GM19193 (cell line): ENCODE data around the gene ONECUT2.

Experiments used
- POLR2A ChIP-seq: IDR thresholded peaks from 4 replicates; pipeline ENCODE4 v1.6.1; 2011; ENCODE audit not compliant: insufficient read depth, insufficient read length; ENCODE audit errors: extremely low read depth

The ONECUT2 gene

GRCh38 chr18:57430079-57431001, 4.8 kb upstream of the ONECUT2 start:
- TF ChIP-seq POLR2A, result no peak

- TF ChIP-seq POLR2A, result no peak
Measured at GRCh38 chr18:57431002-57431382, 4.2 kb upstream of the ONECUT2 start.

- TF ChIP-seq POLR2A, result no peak
Measured at GRCh38 chr18:57431467-57432080, 3.6 kb upstream of the ONECUT2 start.

- no peak for TF ChIP-seq POLR2A
Measured at GRCh38 chr18:57432140-57432539, 3.0 kb upstream of the ONECUT2 start.

GRCh38 chr18:57432751-57433400, 2.3 kb upstream of the ONECUT2 start:
- TF ChIP-seq POLR2A, result no peak

- no peak for TF ChIP-seq POLR2A
Measured at GRCh38 chr18:57433482-57433881, 1.7 kb upstream of the ONECUT2 start.

GRCh38 chr18:57433934-57434535, 1.1 kb upstream of the ONECUT2 start:
- TF ChIP-seq POLR2A, result no peak

- no peak for TF ChIP-seq POLR2A
Measured at GRCh38 chr18:57435846-57436190, 644 bp downstream of the ONECUT2 start.

GRCh38 chr18:57436191-57436964, 1.2 kb downstream of the ONECUT2 start:
- no peak for TF ChIP-seq POLR2A

GRCh38 chr18:57436965-57437333, 1.8 kb downstream of the ONECUT2 start:
- TF ChIP-seq POLR2A, result no peak

- no peak for TF ChIP-seq POLR2A
Measured at GRCh38 chr18:57437402-57437765, 2.2 kb downstream of the ONECUT2 start.

GRCh38 chr18:57437766-57438671, 2.8 kb downstream of the ONECUT2 start:
- no peak for TF ChIP-seq POLR2A

- no peak for TF ChIP-seq POLR2A
Measured at GRCh38 chr18:57438743-57439608, 3.8 kb downstream of the ONECUT2 start.
